Measurements from ENCODE around the gene PTGFR. TPM values are rescaled to one million over a fixed set of nuclear protein-coding genes. Genes with fewer than 3 reads are reported as not detected.

The PTGFR gene
- polyA plus RNA-seq, 1 experiment: 2.0 TPM

- no peak for TF ChIP-seq CTCF (IDR thresholded peaks at IDR 0.05; ENCODE audit: low read depth, low read length)
- no peak overlapping the region for H3K27ac ChIP-seq (ENCODE audit: low read depth, low read length)
- no peak overlapping the region for H3K4me3 ChIP-seq (ENCODE audit: low read depth, low read length)
- POLR2A ChIA-PET: no interaction called here
- CTCF ChIA-PET: interaction anchor here (1.2 kb wide), 1 partner anchor 120 kb away, joined by 7 read pairs; no protein-coding TSS in a partner anchor
- DNase-seq (ENCODE audit: low read depth, low spot score): no peak
- no peaks in the 10 kb centered on the region for H3K9me3 ChIP-seq (ENCODE audit: control insufficient read depth, insufficient read depth, low read length)
- H3K27me3 ChIP-seq (ENCODE audit: control insufficient read depth, insufficient read depth, low read length): no peaks in the 10 kb centered on the region
Observed at GRCh38 chr1:78497201-78497600, 6.4 kb downstream of the PTGFR start.

GRCh38 chr1:78500529-78500928, 9.8 kb downstream of the PTGFR start:
- TF ChIP-seq CTCF (IDR thresholded peaks at IDR 0.05; ENCODE audit: low read depth, low read length): no peak
- no peak for DNase-seq (ENCODE audit: low read depth, low spot score)
- POLR2A ChIA-PET: no interaction called here
- H3K27ac ChIP-seq (ENCODE audit: low read depth, low read length): no peak overlapping the region
- H3K27me3 ChIP-seq (ENCODE audit: control insufficient read depth, insufficient read depth, low read length): no peaks in the 10 kb centered on the region
- H3K4me3 ChIP-seq (ENCODE audit: low read depth, low read length): no peak overlapping the region
- CTCF ChIA-PET: interaction anchor here (1.1 to 1.6 kb wide), 2 partner anchors 9 to 355 kb away, joined by 3 to 8 read pairs; no protein-coding TSS in a partner anchor
- no peaks in the 10 kb centered on the region for H3K9me3 ChIP-seq (ENCODE audit: control insufficient read depth, insufficient read depth, low read length)

DNA sequence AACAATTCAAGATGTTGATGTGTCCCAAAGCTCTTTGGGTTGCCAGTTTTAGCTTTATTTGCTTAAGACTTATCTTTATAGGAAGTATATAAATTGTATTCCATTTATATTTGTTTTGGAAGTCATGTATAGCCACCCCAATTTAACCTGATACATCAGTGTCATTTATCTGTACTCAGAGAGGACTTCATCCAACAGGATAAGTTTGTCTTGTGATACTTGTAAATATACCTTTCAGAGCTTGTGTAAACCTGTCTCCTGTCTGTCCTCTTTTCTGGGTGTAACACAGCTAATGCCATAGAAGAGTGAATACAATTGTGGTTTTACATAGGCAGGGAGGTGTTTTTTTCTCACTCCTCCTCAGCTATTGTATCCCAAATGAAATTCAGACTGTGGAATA, 10.4 kb downstream of the PTGFR start:
- ChIA-PET POLR2A (no interaction called here), CTCF (interaction anchor here (1.1 to 1.6 kb wide), 2 partner anchors 10 to 356 kb away, joined by 3 to 8 read pairs; no protein-coding TSS in a partner anchor)
- DNase-seq (ENCODE audit: low read depth, low spot score): no peak
- Histone ChIP-seq H3K4me3 (ENCODE audit: low read depth, low read length) (no peak overlapping the region), H3K27ac (ENCODE audit: low read depth, low read length) (no peak overlapping the region), H3K9me3 (ENCODE audit: control insufficient read depth, insufficient read depth, low read length) (no peaks in the 10 kb centered on the region), H3K27me3 (ENCODE audit: control insufficient read depth, insufficient read depth, low read length) (no peaks in the 10 kb centered on the region)
- no peak for TF ChIP-seq CTCF (IDR thresholded peaks at IDR 0.05; ENCODE audit: low read depth, low read length)

- Histone ChIP-seq H3K9me3 (ENCODE audit: control insufficient read depth, insufficient read depth, low read length) (peaks cover 10% of the 10 kb centered on the region), H3K4me3 (ENCODE audit: low read depth, low read length) (no peak overlapping the region), H3K27ac (ENCODE audit: low read depth, low read length) (no peak overlapping the region), H3K27me3 (ENCODE audit: control insufficient read depth, insufficient read depth, low read length) (no peaks in the 10 kb centered on the region)
- ChIA-PET POLR2A (no interaction called here), CTCF (no interaction called here)
- DNase-seq (ENCODE audit: low read depth, low spot score): no peak
- TF ChIP-seq CTCF (IDR thresholded peaks at IDR 0.05; ENCODE audit: low read depth, low read length): no peak
Observed at GRCh38 chr1:78511334-78511733, 20.6 kb downstream of the PTGFR start.

DNA sequence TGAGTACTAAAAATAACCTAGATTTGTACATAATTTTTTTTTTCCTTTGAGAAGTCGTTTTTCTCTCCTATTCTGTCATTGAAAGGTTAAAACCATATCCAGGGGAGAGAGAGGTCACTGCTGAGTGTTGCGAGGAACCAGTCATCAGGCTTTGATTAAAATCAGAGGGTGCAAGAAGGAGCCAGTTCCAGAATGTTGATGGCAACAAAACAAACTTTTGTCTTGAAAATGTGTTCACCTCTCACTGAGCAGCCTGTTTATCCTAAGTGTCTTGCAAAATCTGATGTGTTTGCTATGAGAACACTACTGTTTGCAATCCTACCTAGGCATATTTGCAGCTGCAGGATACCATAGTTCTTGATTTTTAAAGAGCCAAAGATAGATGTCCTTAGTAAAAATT, 25.9 kb downstream of the PTGFR start:
- H3K9me3 ChIP-seq (ENCODE audit: control insufficient read depth, insufficient read depth, low read length): peaks cover under 1% of the 10 kb centered on the region; the same call in 1 of the 2 replicates
- H3K27ac ChIP-seq (ENCODE audit: low read depth, low read length): no peak overlapping the region
- H3K4me3 ChIP-seq (ENCODE audit: low read depth, low read length): no peak overlapping the region
- no peak for DNase-seq (ENCODE audit: low read depth, low spot score)
- CTCF ChIA-PET: no interaction called here
- no peak for TF ChIP-seq CTCF (IDR thresholded peaks at IDR 0.05; ENCODE audit: low read depth, low read length)
- no peaks in the 10 kb centered on the region for H3K27me3 ChIP-seq (ENCODE audit: control insufficient read depth, insufficient read depth, low read length)
- POLR2A ChIA-PET: no interaction called here
